Activated T-helper 9 cell treated with anti-CD3 and anti-CD28 coated beads, Interleukin-2, amount 50 U/mL, for 16 hours (primary cell): Measurements from ENCODE around the gene OR2T35.

ENCODE experiments used
- DNase-seq: peaks from one replicate; pipeline ENCODE4 v3.0.0-alpha.2; 2020; ENCODE audit warnings: low read depth

Gene OR2T35

DNA sequence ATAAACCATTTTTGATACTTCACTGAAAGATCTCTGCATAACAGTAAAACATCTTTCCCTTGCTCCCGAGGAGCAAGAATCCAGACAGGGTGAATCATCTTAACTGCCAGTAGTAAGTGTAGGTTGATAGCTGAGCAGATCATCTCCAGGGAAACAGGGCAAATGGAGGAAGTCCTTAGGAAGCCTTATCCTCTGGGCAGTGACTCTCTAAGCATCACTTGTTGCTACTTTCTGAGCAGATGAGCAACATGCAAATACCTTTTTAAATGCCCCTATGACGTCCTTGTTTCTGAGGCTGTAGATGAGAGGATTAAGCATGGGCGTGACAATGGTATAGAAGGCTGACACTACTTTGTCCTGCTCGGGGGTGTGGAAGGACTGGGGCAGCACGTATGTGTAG lies 19.1 kb downstream of the OR2T35 start:
- no peak for DNase-seq

DNA sequence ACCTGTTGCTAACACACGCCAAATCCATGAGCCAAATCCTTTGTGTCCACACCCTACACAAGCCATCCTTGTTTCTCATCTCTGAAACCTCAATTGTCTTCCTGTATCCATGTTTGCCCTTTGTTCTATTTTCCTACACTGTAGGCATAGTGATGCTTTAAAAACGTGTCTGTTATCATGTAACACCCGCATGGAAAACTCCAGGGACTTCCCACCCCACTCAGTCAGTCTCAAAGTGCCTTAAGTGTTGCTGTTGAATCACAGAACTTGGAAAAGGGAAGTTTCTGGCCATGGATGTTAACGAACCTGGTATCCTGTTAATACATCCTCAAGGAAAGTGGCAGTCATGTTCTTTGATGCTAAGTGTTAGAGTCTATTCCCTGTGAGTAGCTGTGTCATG lies 19.9 kb downstream of the OR2T35 start:
- no peak for DNase-seq

DNA sequence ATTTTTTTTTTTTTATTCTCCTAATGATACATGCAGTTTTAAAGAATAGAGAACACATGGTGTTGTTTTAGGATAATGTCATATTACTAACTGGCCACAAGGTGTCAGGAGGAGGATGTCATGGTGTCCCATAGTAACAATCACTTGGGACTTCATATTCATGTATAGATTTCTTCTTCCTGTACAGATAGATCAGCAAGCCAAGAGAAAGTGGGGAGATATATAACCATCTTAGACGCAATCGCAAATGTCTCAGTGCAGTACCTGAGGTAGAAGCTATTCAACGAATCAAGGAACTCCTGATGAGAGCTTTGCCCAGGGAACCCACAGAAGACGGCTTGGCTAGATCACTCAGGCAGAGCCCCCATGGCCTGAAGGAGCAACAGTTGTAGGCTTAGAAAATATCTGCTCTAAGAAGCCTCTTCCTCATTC lies 22.5 kb downstream of the OR2T35 start:
- DNase-seq: no peak

DNA sequence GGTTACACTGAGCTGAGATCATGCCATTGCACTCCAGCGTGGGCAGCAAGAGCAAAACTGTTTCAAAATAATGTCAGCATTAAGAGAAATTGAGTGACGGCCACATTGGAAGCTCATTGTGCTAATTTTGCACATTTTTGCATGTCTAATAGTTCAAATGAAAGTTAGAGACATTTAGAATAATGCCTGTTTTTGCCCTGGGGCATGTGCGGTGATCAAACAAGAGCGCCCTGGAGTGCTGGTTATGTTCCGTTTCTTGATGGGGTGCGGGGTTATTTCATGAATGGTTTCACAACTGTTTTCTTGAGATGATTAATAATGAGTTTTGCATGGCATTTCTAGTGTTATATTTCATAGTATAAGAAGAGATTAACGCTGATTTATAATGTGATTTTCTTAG lies 23.3 kb downstream of the OR2T35 start:
- no peak for DNase-seq

GRCh38 chr1:248618878-248619277 lies 26.2 kb downstream of the OR2T35 start:
- peak; percentile 13 for DNase-seq

DNA sequence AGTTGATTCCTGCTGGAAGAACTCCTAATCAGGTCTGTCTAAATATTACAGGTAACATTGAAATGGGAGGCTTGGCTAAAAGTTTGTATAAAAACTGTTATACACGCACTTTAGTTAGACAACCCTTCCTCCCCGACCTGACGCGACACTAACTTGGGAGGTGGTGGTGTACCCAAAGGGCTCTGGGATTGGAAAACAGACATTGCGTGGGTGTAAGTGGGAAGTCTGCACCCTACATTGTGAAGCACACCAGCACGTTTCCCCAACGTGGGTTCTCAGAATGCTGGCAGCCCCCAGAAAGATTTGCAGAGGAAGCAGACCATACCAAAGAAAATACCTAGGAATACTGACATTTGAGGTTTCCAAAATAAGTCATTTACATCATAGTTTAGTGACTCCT lies 27.0 kb downstream of the OR2T35 start:
- DNase-seq: no peak

DNA sequence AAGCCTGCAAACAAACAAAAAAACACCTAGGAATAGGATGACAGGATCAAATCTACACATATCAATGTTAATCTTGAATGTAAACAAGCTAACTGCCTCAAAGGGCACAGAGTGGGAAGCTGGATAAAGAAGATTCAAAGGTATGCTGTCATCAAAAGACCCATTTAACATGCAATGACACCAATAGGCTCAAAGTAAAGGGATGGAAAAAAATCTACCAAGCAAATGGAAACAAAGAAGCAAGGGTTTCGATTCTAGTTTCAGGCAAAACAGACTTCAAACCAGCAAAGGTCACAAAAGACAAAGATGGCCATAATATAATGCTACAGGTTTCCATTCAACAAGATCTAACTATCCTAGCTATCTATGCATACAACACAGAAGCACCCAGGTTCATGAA lies 31.3 kb downstream of the OR2T35 start:
- no peak for DNase-seq

- DNase-seq: no peak
Measured at GRCh38 chr1:248611883-248612414, 33.1 kb downstream of the OR2T35 start.

DNA sequence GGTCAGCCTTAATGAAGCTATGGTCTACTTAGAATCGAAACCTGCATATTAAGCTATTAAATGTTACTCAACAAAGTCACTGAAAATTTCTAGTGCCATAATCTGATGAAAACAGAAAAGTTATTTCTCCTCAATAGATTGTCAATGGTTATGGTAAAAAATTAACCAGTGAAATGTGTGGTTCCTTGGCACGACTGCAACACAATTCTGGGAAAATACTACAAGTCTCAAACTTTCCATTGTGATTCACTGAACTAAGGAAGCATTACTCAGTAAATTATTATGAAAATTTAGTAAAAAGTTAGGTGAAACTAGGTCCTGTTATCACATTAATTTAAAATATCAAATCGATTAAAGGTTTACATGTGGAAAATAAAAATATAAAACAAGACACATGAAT lies 34.8 kb downstream of the OR2T35 start:
- no peak for DNase-seq

GRCh38 chr1:248599396-248599795 lies 45.7 kb downstream of the OR2T35 start:
- DNase-seq: no peak

DNA sequence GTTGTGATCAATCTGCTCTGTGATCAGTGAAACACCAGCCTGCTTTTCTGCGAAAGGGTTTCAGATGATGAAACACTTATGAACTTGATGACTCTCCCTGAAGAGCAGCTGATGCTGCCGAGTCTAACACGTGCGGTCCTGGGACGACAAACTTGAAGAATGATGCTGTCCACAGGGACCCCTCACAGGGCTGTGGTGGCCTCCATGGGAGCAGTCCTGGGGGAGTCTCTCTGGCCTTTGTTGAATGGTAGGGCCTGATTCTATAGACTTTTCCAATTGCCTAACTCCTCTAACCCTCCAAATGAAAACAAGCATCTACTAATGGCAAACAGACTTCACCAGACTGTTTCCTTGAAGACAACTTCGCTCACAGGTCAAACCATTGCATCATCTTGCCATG lies 47.5 kb downstream of the OR2T35 start, which contains the start of gene OR2T10:
Gene OR2T10 (minus strand): TSS at position 112 of the 400 bp plus-strand sequence. CDS start 3,932 bp downstream, outside the sequence.
- DNase-seq: no peak

GRCh38 chr1:248596615-248597014 lies 48.5 kb downstream of the OR2T35 start:
- DNase-seq: no peak

- no peak for DNase-seq
Measured at GRCh38 chr1:248593226-248593625, 51.9 kb downstream of the OR2T35 start.

- DNase-seq: no peak
Measured at GRCh38 chr1:248592655-248593054, 52.4 kb downstream of the OR2T35 start.

GRCh38 chr1:248590055-248590454 lies 55.0 kb downstream of the OR2T35 start:
- DNase-seq: no peak

GRCh38 chr1:248589334-248589733 lies 55.7 kb downstream of the OR2T35 start:
- no peak for DNase-seq
